Measurements from ENCODE around the gene ADTRP. TPM values are rescaled to one million over a fixed set of nuclear protein-coding genes. Genes with fewer than 3 reads are reported as not detected.
"Not testable (repeated sequence)": the region's sequence is repeated elsewhere in the genome, so short reads cannot be mapped to it uniquely, and the experiment has no call there.

Gene ADTRP
- total and polyA plus RNA-seq, 10 of the 15 experiments (the other 5 are each of a cell fraction or from before 2014, with no cell fraction given), result 0.10 to 2.6 (median 2.1) TPM

GRCh38 chr6:11802886-11803590, 24.4 kb upstream of the ADTRP start:
- peak; percentile 44 for FAIRE-seq
- CTCF ChIA-PET, result interaction anchor here (0.7 to 1.7 kb wide), 3 partner anchors 9 to 479 kb away, joined by 3 to 4 read pairs (median 3); no protein-coding TSS in a partner anchor

GRCh38 chr6:11800531-11800930, 21.9 kb upstream of the ADTRP start:
- H3K9me3 ChIP-seq (replicated peaks; ENCODE audit: control insufficient read depth, insufficient read depth, low read length); H4K20me1 ChIP-seq (ENCODE audit: control insufficient read depth, insufficient read depth); in situ Hi-C loops (cut with MboI); H3K9ac ChIP-seq (ENCODE audit: control insufficient read depth, insufficient read depth, low read length); intact Hi-C loops (cut with micrococcal nuclease; ENCODE audit: unreplicated experiment); H3K4me3 ChIP-seq; H3K4me2 ChIP-seq (ENCODE audit: control insufficient read depth, insufficient read depth); H3K27me3 ChIP-seq (replicated peaks in 1 of 2; ENCODE audit: control insufficient read depth in 2 of 2, insufficient read depth in 2 of 2, low read length in 1 of 2); BruUV-seq (replicated peaks); H3K4me1 ChIP-seq (ENCODE audit: control insufficient read depth, insufficient read depth, low read length); H3K27ac ChIP-seq (ENCODE audit: control insufficient read depth, insufficient read depth); H3K36me3 ChIP-seq (ENCODE audit: control insufficient read depth in 2 of 2, insufficient read depth in 2 of 2, low read length in 1 of 2); DNase-seq (ENCODE audit: low read depth, low spot score); H3K79me2 ChIP-seq (ENCODE audit: control insufficient read depth, insufficient read depth, low read length); H2AFZ ChIP-seq (ENCODE audit: control insufficient read depth, low read depth, low read length): not testable (repeated sequence)
- FAIRE-seq, result peak; percentile 23
- peak; percentile 73 for ATAC-seq
- ChIA-PET POLR2A (interaction anchor here (0.6 to 1.5 kb wide), 3 partner anchors 9 to 23 kb away, joined by 3 to 4 read pairs (median 3); no protein-coding TSS in a partner anchor), RAD21 (ENCODE audit: unreplicated experiment) (interaction anchor here (0.7 to 3.9 kb wide), 4 partner anchors 14 to 69 kb away, joined by 3 to 23 read pairs (median 4); no protein-coding TSS in a partner anchor), CTCF (interaction anchor here (1.0 to 1.8 kb wide), 2 partner anchors 15 to 99 kb away, joined by 3 to 5 read pairs; no protein-coding TSS in a partner anchor), SMC1A (ENCODE audit: uncharacterized antibody, unreplicated experiment) (interaction anchor here (1.1 to 2.7 kb wide), 5 partner anchors 13 to 92 kb away, joined by 3 to 9 read pairs (median 4); no protein-coding TSS in a partner anchor)
- WGBS (ENCODE audit: insufficient coverage, insufficient replicate concordance, low lambda C conversion rate, missing lambda C conversion rate), result 0% methylated on average over 1 of the region's 1 CpG

More at GRCh38 chr6:11802886-11803590, 24.4 kb upstream of the ADTRP start:
- peaks cover 6% of the 10 kb centered on the region; the same call in 1 of the 2 replicates for H3K4me1 ChIP-seq (ENCODE audit: control insufficient read depth, insufficient read depth, low read length)
- H3K36me3 ChIP-seq (ENCODE audit: control insufficient read depth in 2 of 2, insufficient read depth in 2 of 2, low read length in 1 of 2), result no peaks in the 10 kb centered on the region
- H3K79me2 ChIP-seq (ENCODE audit: control insufficient read depth, insufficient read depth, low read length), result no peaks in the 10 kb centered on the region
- H3K27me3 ChIP-seq (replicated peaks in 1 of 2; ENCODE audit: control insufficient read depth in 2 of 2, insufficient read depth in 2 of 2, low read length in 1 of 2), result no peaks in the 10 kb centered on the region
- BruUV-seq (replicated peaks), result no TSS peak
- H3K4me2 ChIP-seq (ENCODE audit: control insufficient read depth, insufficient read depth), result no peak overlapping the region
- no peak for ATAC-seq
- no peaks in the 10 kb centered on the region for H3K9me3 ChIP-seq (replicated peaks; ENCODE audit: control insufficient read depth, insufficient read depth, low read length)
- H3K9ac ChIP-seq (ENCODE audit: control insufficient read depth, insufficient read depth, low read length), result no peak overlapping the region
- TF ChIP-seq STAT3 (IDR thresholded peaks at IDR 0.05; ENCODE audit: low read depth, low read length) (no peak), NR2F1 (conservative IDR thresholded peaks at IDR 0.05) (peak; percentile 60)
- no peak overlapping the region for H2AFZ ChIP-seq (ENCODE audit: control insufficient read depth, low read depth, low read length)
- in situ Hi-C loops (cut with MboI), result no loop called here
- no peaks in the 10 kb centered on the region for H4K20me1 ChIP-seq (ENCODE audit: control insufficient read depth, insufficient read depth)
- intact Hi-C loops (cut with micrococcal nuclease; ENCODE audit: unreplicated experiment), result no loop called here
- WGBS (ENCODE audit: insufficient coverage, insufficient replicate concordance, low lambda C conversion rate, missing lambda C conversion rate), result 67% methylated on average over 6 of the region's 6 CpGs
- SMC1A ChIA-PET (ENCODE audit: uncharacterized antibody, unreplicated experiment), result interaction anchor here (0.6 to 2.7 kb wide), 3 partner anchors 11 to 148 kb away, joined by 3 to 10 read pairs (median 4); no protein-coding TSS in a partner anchor
- H3K27ac ChIP-seq (ENCODE audit: control insufficient read depth, insufficient read depth), result no peak overlapping the region
- POLR2A ChIA-PET, result interaction anchor here (0.6 to 0.7 kb wide), 2 partner anchors 45 to 176 kb away, joined by 3 to 4 read pairs; no protein-coding TSS in a partner anchor
- RAD21 ChIA-PET (ENCODE audit: unreplicated experiment), result interaction anchor here (0.7 kb wide), 1 partner anchor 207 kb away, joined by 3 read pairs; no protein-coding TSS in a partner anchor
- no peak overlapping the region for H3K4me3 ChIP-seq
- no peak for DNase-seq (ENCODE audit: low read depth, low spot score)
